Pulmonary artery endothelial cell (primary cell): ENCODE data around the gene PRR5L. TPM values are rescaled to one million over a fixed set of nuclear protein-coding genes. Genes with fewer than 3 reads are reported as not detected.
A peak's percentile ranks its signal among the peaks of the same experiment; 100 is the strongest.
"Not testable (repeated sequence)": the region's sequence is repeated elsewhere in the genome, so short reads cannot be mapped to it uniquely, and the experiment has no call there.

ENCODE experiments used
- DNase-seq: peaks from one replicate; pipeline ENCODE4 v3.0.0-alpha.2; 2011; ENCODE audit warnings: low read depth, low spot score
- total RNA-seq: library from RNA; depleted of rRNA; stranded (reverse); fragments of >200 nt; gene quantifications from 2 replicates; pipeline ENCODE4 v1.2.3, GENCODE V29; 2014

The PRR5L gene
- total RNA-seq, 1 donor from 2014 or later: 9.6 TPM

DNA sequence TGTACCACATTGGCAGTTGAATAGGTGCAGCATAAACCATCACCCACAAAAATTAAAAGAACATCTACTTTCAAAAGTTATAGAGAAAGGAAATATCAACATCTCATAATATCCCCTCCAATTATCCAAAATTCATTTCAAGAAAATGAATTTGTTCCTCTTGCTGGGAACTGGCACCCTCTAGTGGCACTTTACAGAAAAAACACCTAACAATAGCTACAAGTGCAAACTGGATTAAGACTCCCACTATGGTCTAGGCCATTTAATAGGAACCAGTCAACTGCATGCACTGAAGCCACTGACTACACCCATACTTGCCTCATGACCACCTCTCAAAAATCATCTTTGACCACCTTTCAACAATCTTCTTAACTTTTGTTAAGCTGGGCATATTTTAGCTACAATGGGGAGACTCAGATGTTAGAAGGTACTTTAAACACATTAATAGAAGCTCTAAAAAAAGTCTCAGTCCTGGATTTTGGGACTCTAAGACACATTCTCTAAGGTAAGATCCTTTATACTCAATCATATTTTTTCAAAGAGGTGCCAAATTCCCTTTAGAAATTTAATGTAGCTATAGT lies 196.7 kb downstream of the PRR5L start:
- DNase-seq: no peak

- no peak for DNase-seq
These were observed 197.2 kb downstream of the PRR5L start for GRCh38 chr11:36493332-36493731.

DNA sequence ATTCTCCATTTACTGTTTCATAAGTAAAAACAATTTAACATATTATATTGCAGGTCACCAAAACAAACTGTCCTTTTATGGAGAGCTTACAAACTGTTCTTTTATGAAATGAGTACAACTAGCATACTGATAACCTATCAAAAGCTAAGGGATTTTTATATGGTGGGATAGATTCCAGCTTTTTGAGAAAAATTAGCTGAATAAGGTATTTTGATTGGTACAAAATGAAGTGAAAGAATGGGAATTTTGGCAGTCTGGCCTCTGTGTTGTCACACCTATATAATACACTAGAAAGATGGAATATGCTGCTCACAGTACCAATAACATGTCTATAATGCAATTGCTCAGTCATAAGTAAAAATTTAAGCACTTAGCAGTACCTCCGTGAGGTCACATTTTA lies 202.6 kb downstream of the PRR5L start:
- no peak for DNase-seq

DNA sequence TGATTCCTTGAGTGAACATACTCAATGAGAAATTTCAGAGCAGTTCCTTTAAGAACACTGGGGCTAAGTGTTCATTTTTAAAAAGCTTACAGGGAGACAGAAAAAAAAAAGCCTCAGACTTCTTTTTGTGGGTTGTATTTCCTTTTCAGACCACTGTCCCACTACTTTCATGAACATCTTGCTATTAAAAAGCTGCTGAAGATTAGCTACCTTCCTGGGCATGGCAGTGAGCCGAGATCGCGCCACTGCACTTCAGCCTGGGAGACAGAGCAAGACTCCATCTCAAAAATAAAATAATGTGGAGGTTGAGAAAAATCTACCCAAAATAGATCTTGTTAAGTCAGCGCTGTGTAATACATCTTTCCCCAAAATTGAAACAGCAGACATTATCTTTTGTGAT lies 203.2 kb downstream of the PRR5L start:
- no peak for DNase-seq

DNA sequence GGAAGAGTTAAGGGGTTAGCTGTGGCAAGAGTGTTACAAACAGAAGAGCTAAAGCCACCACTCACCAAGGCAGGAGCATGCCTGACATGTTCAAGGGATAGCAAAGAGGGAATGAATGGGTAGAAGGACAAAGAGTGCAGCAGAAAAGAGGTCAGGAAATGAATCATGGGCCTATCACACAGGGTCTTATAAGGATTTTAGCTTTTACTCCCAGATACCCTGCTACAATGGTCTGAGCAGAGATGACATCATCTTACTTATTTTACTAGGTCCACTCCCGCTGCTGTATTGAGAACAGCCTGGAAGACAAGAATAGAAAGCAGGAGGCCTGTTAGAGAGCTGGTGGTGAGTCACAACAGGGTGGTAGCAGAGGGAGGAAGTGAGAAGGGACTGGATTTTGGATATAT lies 204.2 kb downstream of the PRR5L start:
- DNase-seq: peak; percentile 82

DNA sequence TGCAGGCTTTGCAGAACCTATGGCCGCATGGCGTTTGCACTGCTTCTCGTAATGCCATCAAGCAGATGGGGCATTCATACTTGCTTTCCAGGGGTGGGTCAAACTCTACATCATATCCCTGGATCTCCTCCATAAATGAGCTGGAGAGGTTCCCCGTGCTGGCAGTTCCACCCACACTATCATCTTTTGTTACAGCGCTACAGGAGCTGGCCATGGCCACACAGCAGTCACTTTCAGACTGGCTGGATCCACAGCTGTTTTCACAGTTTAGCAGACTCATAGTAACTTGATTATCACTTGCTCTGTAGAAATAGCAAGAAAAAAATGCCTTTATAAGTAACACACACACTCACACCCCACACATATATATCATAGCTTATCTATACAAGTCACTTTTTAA lies 205.1 kb downstream of the PRR5L start:
- no peak for DNase-seq

DNA sequence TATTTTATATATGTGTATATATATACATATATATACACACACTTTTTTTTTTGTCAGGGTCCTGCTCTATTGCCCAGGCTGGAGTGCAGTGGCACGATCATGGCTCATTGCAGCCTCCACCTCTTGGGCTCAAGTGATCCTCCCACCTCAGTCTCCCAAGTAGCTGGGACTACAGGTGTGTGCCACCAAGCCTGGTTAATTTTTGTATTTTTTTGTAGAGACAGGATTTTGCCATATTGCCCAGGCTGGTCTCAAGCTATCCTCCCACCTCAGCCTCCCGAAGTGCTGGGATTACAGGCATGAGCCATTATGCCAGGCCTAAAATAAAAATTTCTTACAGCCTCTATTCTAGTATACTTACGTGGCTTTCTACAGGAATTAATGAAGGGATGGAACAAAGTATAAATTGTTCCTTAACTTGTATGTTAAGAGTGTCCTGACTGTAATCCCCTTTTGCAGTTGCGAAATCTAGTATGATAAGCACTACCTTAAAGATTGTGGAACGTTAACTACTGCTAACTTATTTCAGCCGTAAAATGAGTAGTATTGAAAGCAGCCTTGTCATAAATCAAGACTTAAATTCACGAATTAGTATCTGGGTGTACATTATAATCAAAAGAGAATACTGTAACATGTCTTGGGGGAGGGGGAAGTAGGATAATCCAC lies 211.9 kb downstream of the PRR5L start:
- no peak for DNase-seq

DNA sequence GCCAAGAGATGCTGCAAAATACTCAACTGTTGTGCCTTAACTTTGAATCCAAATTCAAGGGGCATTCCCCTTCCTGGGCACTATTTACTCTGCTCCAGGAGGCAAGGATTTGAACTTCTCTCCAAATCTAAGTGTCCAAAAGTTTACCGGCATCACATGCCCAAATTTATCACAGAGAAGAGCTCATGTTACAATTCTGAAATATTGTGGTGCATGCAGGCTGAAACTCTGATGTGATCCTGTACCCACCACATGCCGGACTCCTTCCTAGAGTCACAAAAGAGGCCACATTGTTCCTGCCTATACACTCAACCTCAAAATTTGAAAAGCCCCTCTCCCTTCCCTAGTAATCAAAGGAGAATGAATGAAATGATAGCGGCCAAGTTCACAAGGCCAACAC lies 212.7 kb downstream of the PRR5L start:
- DNase-seq: no peak

- no peak for DNase-seq
These were observed 213.1 kb downstream of the PRR5L start for GRCh38 chr11:36509201-36509639.

- DNase-seq: peak; percentile 48
These were observed 213.9 kb downstream of the PRR5L start, which contains the start of gene TRAF6 for GRCh38 chr11:36509694-36510593. TSS of gene TRAF6 (minus strand) at chr11:36510272. CDS start at chr11:36501515, 8,757 bp downstream.

DNA sequence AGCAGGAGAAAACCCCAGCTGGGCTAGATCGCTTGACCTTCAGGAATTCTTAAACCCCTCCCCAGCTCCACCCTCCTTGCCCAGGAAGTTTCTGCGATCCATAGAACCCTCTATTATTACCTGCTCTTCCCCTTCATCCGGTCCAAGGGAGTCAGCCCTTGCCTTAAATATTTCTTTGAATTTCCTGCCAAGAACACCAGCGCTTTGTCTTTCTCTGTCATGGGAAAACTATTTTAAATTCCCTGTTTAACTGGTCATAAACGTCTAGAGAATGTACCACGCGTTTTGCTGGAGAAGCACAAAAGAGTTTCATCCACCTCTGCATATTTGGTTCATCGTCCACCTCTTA lies 214.5 kb downstream of the PRR5L start:
- DNase-seq: no peak

GRCh38 chr11:36511062-36511461 lies 215.0 kb downstream of the PRR5L start:
- not testable (repeated sequence) for DNase-seq

GRCh38 chr11:36512016-36512415 lies 215.9 kb downstream of the PRR5L start:
- DNase-seq: no peak

DNA sequence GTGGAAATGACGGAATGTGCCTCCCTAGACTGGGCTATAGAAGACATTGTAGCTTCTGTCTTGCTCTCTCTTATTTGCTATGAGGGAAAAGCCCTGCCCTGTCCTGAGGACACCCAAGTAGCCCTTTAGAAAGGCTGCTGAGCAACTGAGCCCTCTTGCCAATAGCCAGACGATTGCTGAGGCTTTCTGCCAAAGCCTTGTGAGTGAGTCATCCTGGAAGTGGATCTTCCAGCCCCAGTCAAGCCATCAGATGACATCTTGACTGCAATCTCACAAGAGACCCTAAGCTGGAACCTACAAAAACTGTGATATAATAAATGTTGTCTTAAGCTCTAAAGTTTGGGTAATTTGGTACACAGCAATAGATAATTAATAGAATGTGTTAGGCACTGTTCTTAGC lies 217.9 kb downstream of the PRR5L start:
- no peak for DNase-seq

Other genes starting within 250 kb of the PRR5L start
- gene COMMD9, start 6.9 kb upstream of the PRR5L start, total RNA-seq: 22.3 and 42.4 TPM in 2 replicates
- gene TRAF6, start 214.0 kb downstream of the PRR5L start, total RNA-seq: 7.6 and 11.5 TPM in 2 replicates